SJCRH30 (cell line): ENCODE measurements around the gene GGCX. TPM values are rescaled to one million over a fixed set of nuclear protein-coding genes. Genes with fewer than 3 reads are reported as not detected.

Experiments used
- DNase-seq, 2 experiments: peaks; one replicate each; pipeline ENCODE4 v3.0.0-alpha.2; 2015 to 2020
- H3K27ac ChIP-seq: fragments of 250-450 bp; sonication (Bioruptor Pico); 2 replicates; pipeline ENCODE4 v1.5.1; 2020; ENCODE audit warnings: mild to moderate bottlenecking, moderate library complexity
- H3K27me3 ChIP-seq: fragments of 250-450 bp; sonication (Bioruptor Pico); 2 replicates; pipeline ENCODE4 v1.5.1; 2020; ENCODE audit warnings: mild to moderate bottlenecking, moderate library complexity
- H3K36me3 ChIP-seq: fragments of 250-450 bp; sonication (Bioruptor Pico); 2 replicates; pipeline ENCODE4 v1.5.1; 2020; ENCODE audit warnings: mild to moderate bottlenecking, moderate library complexity
- H3K4me1 ChIP-seq: fragments of 250-450 bp; sonication (Bioruptor Pico); 2 replicates; pipeline ENCODE4 v1.5.1; 2020; ENCODE audit warnings: mild to moderate bottlenecking, moderate library complexity
- H3K4me3 ChIP-seq: fragments of 250-450 bp; sonication (Bioruptor Pico); 2 replicates; pipeline ENCODE4 v1.5.1; 2020; ENCODE audit warnings: mild to moderate bottlenecking, moderate library complexity
- H3K9me3 ChIP-seq: fragments of 250-450 bp; sonication (Bioruptor Pico); replicated peaks from 2 replicates; pipeline ENCODE4 v1.5.1; 2020; ENCODE audit warnings: mild to moderate bottlenecking, moderate library complexity
- total RNA-seq: library from RNA; depleted of rRNA; stranded (reverse); fragments of >200 nt; shearing (Covaris generic); gene quantifications from 2 replicates; pipeline ENCODE4 v1.2.3, GENCODE V29; 2014; rRNA removed

Gene GGCX
- total RNA-seq, 1 experiment from 2014 or later = 37.0 TPM

DNA sequence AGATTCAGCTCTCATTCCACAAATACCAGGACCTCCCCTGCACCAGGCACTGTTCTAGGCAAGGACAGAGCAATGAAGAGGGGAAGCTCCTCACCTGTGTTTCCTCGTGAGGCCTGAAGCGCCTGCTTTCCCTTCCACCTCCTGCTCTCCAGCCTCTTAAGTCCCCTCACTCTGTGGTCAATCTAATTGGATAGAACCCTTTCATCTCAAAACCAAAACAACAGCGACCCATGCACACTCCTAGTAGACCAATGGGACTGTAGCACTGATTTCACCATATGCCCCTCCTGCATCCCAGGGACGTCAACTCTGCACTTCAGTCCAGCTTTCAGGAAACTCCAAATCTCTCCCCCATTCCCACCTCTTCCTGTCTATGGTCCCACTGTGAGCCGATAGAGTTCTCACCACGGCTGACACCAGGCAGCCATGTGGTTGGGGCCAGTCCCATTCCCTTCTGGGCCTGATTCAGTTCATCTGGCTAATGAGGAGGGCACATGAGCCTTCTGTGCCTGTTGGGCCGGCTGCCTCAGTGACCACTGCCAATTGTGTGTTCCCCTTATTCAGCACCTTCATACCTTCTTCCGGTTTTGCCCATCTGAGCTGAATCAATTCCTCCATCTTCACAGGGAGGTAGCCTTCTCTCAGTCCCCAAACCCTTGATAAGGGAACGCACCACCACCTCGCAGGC lies 55.6 kb downstream of the GGCX start:
- H3K4me3 ChIP-seq = no peak overlapping the region
- no peaks in the 10 kb centered on the region for H3K9me3 ChIP-seq
- DNase-seq = peak; percentile 28 to 60

DNA sequence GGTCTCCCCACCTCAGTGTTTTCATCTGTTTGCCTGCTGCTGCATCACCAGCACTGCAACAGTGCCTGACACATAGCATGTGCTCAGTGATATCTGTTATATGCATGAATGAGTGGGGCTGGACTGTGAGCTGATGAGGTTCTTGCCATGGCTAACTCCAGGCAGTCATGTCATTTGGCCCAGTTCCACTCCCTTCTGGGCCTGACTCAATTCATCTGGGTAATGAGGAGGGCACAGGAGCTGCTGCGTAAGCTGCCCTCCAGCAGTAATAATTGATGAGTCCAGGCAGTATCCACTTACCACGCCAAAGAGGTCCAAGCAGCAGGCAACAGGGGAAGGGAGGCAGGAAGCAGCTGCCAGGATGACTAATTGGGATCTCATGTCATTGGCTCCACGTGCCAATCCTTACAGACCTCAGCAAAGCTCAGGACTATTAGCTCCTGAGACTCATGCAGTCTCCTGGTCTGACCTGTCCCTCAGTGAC lies 56.5 kb downstream of the GGCX start:
- no peak overlapping the region for H3K4me3 ChIP-seq
- peak overlapping the region; percentile 97 for H3K27ac ChIP-seq
- peak; percentile 97 to 99 for DNase-seq

More for the DNA sequence above, 55.6 kb downstream of the GGCX start:
- Histone ChIP-seq H3K27me3 (no peaks in the 10 kb centered on the region), H3K36me3 (no peaks in the 10 kb centered on the region), H3K27ac (peak overlapping the region; percentile 97), H3K4me1 (peaks cover 35% of the 10 kb centered on the region)

DNA sequence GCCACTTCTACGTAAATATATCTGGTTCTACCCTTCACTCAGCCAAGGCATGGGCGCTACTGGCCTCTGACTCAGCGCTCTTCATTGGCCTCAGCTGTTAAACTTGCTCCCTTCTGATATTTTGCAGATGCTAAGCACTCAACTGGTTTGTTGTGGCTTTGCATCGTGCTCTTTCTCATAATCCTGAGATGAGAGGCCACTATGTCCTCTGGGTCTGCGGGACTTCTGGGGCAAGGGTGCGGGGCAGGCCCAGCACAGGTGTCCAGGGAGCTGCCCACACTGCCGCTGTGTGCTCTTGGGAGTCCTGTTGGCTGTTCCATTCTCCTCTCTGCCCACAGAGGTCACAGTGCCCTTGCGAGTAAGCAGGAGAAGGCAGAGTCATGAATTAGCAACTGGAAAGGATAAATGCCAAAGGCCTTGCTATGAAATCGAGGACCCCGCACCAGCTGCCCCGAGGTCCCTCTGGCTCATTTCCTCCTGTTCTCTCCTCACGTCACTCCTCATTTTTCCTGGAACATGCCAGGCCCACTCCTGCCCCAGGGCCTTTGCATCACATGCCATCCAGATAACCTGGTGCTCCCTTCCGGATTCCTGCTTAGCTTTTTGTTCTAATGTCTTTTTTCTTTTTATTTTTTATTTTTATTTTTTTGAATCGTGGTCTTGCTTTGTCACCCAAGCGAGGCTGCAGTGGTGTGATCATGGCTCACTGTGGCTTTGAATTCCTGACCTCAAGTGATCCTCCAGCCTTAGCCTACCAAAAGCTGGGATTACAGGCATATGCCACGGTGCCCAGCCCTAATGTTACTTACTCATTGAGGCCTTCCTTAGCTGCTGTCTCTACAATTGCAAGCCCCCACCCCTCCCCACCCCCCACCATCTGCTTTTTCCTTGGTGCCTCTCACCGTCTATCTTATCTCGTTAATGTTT lies 57.2 kb downstream of the GGCX start:
- Histone ChIP-seq H3K4me3 (no peak overlapping the region), H3K36me3 (no peaks in the 10 kb centered on the region), H3K9me3 (no peaks in the 10 kb centered on the region), H3K4me1 (peaks cover 44% of the 10 kb centered on the region), H3K27me3 (no peaks in the 10 kb centered on the region), H3K27ac (peak overlapping the region; percentile 97)
- peak; percentile 77 to 84 for DNase-seq

More for the DNA sequence above, 56.5 kb downstream of the GGCX start:
- Histone ChIP-seq H3K4me1 (peaks cover 38% of the 10 kb centered on the region), H3K27me3 (no peaks in the 10 kb centered on the region), H3K9me3 (no peaks in the 10 kb centered on the region), H3K36me3 (no peaks in the 10 kb centered on the region)

DNA sequence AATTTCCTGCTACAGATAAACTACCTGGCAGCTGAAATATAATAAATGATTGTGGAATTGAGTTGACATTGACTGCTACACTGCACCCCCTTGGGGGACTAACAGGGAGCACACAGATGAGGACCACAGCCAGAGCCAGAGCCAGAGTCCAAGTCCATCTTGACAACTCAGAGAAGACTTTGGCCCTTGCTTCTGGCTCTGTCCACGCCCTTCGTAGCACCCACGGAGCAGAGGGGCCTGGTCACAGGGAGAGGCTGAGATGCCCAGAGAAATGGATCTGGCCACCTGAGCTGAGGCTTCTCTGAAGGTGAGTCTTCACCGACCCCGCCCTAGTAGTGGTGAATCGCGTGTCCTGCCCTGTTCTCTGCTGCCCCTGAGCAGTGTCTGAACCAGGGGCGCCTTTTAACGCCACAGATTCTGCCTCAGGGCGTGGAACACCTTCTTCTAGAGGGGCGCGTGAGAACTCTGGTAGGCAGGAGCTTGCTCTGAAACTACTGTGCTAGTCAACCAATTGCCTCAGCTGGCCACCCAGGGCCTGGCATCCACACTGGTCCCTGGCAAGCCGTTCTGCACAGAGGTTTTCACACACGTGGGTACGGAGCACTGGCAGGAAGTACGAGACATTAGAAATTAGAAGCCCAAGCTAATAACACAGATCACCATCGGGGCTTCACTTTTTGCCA lies 58.0 kb downstream of the GGCX start:
- no peaks in the 10 kb centered on the region for H3K36me3 ChIP-seq
- no peak overlapping the region for H3K4me3 ChIP-seq
- no peaks in the 10 kb centered on the region for H3K27me3 ChIP-seq
- peak overlapping the region; percentile 97 for H3K27ac ChIP-seq
- DNase-seq = peak in 1 of 2 experiments; percentile 34
- no peaks in the 10 kb centered on the region for H3K9me3 ChIP-seq
- H3K4me1 ChIP-seq = peaks cover 47% of the 10 kb centered on the region

DNA sequence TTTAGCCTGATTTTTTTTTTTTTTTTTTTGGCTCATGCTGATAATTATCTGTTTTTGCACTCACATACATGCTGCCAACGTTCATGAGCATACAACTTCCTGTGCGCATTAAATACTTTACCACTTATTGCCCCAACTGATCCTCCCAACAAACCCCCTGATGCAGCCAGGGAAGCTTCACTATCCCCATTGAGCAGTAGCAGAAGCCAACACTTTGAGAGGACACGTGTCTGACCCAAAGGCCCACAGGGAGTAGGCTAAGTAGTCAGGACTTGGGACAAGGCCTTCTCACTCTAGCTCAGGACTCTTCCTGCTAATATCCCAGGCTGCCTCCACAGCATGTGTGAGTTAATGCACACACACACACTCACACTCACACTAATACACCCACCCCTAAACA lies 58.6 kb downstream of the GGCX start:
- no peak overlapping the region for H3K4me3 ChIP-seq
- no peak for DNase-seq
- H3K9me3 ChIP-seq = no peaks in the 10 kb centered on the region
- H3K27me3 ChIP-seq = no peaks in the 10 kb centered on the region
- no peak overlapping the region for H3K27ac ChIP-seq
- no peaks in the 10 kb centered on the region for H3K36me3 ChIP-seq
- peaks cover 47% of the 10 kb centered on the region for H3K4me1 ChIP-seq

DNA sequence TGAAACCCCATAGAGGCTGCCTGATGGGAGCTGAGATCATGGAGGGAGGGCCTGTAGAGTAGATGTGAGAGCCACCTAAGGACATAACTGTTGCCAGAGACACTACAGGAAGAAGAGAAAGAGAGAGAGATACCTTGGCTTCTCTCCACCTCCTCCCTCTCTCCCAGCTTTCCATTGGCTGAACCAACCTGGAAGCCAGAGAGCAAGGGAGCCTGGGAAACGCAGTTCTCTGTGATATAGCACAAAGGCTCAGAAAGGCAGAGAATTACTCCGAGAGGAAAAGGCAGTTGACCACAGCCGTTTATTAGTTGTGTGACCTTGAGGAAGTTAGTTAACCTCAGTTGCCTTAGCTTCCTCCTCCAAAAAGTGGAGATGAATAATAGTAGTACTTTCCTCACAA lies 60.0 kb downstream of the GGCX start:
- no peaks in the 10 kb centered on the region for H3K27me3 ChIP-seq
- H3K27ac ChIP-seq = no peak overlapping the region
- DNase-seq = peak in 1 of 2 experiments; percentile 56
- H3K36me3 ChIP-seq = no peaks in the 10 kb centered on the region
- no peaks in the 10 kb centered on the region for H3K9me3 ChIP-seq
- peaks cover 45% of the 10 kb centered on the region for H3K4me1 ChIP-seq
- no peak overlapping the region for H3K4me3 ChIP-seq

DNA sequence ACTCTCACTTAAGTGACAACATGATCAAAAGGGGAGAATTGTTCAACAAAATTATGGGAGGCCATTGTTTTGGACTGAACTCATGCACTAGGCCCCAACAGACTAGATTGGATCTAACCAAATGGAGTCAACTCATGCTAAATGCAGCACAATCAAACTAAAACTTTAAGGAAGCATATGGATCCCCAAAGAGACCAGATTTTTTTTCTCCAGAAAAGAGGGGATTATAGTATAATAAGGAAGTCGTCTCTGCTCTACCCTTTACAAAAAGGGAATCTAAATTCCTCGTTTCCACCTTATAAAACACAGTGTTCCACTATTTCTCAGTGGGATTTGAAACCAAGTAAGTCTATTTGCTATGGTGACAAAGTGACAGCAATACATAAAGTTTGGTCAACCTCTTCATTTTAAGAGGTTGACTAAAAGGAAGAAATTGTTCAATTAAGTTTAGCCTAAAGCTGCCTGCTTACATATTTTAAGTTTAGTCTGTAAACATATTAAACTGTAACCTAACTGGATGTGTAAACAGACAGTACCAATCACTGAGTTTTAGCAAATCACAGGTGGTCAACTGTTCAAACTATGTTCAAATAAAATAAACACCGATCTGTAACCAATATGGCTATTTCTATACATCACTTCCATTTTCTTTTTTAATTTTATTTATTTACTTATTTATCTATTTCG lies 63.2 kb downstream of the GGCX start:
- H3K9me3 ChIP-seq = no peaks in the 10 kb centered on the region
- no peak overlapping the region for H3K4me3 ChIP-seq
- peaks cover 15% of the 10 kb centered on the region for H3K4me1 ChIP-seq
- DNase-seq = no peak
- H3K27me3 ChIP-seq = no peaks in the 10 kb centered on the region
- no peaks in the 10 kb centered on the region for H3K36me3 ChIP-seq
- H3K27ac ChIP-seq = no peak overlapping the region

DNA sequence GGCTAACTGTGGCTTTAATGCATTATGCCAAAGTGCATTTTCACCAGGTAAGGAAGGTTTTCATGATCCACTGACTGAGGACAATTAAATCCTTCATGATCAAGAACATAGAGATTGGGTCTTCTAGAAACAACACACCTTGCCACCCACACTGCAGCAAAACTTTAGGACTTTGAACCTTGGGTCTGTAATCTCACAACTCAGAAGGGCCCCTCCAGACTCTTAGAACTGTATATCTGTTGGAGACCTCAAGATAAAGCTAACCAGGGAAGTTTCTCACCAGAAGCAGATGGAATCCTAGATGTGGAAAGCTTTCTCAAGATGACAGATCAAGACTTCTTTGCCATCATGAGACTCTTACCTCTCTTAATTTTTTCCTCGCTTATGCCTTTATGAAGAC lies 64.9 kb downstream of the GGCX start:
- no peak for DNase-seq
- H3K9me3 ChIP-seq = no peaks in the 10 kb centered on the region
- H3K36me3 ChIP-seq = no peaks in the 10 kb centered on the region
- no peak overlapping the region for H3K27ac ChIP-seq
- H3K4me3 ChIP-seq = no peak overlapping the region
- peaks cover 12% of the 10 kb centered on the region for H3K4me1 ChIP-seq
- H3K27me3 ChIP-seq = no peaks in the 10 kb centered on the region

Other genes starting within 250 kb of the GGCX start
- 73.5 and 80.3 TPM in 2 replicates for gene TGOLN2, start 233.5 kb downstream of the GGCX start, total RNA-seq
- 9.3 and 11.0 TPM in 2 replicates for gene RETSAT, start 207.0 kb downstream of the GGCX start, total RNA-seq
- gene ELMOD3, start 206.7 kb downstream of the GGCX start, total RNA-seq = 17.2 and 19.3 TPM in 2 replicates
- gene CAPG, start 151.1 kb downstream of the GGCX start, total RNA-seq = 0.43 and 1.1 TPM in 2 replicates
- gene SH2D6, start 142.8 kb downstream of the GGCX start, total RNA-seq = 0.25 and 0.77 TPM in 2 replicates
- gene MAT2A, start 22.3 kb downstream of the GGCX start, total RNA-seq = 218 and 291 TPM in 2 replicates
- gene VAMP8, start 16.1 kb upstream of the GGCX start, total RNA-seq = 51.3 and 54.7 TPM in 2 replicates
- not detected in 2 replicates for gene VAMP5, start 22.9 kb upstream of the GGCX start, total RNA-seq
- gene RNF181, start 34.3 kb upstream of the GGCX start, total RNA-seq = 91.1 and 111 TPM in 2 replicates
- gene TMEM150A, start 41.2 kb upstream of the GGCX start, total RNA-seq = 5.4 and 5.6 TPM in 2 replicates
- 53.6 and 57.9 TPM in 2 replicates for gene C2orf68, start 50.6 kb upstream of the GGCX start, total RNA-seq
- 120 and 126 TPM in 2 replicates for gene USP39, start 54.7 kb upstream of the GGCX start, total RNA-seq
- gene SFTPB, start 106.7 kb upstream of the GGCX start, total RNA-seq = not detected in 2 replicates
- gene GNLY, start 132.9 kb upstream of the GGCX start, total RNA-seq = not detected in 2 replicates
- 98.9 and 107 TPM in 2 replicates for gene ATOH8, start 192.5 kb upstream of the GGCX start, total RNA-seq